ENCODE data around the gene TRPV3.
"Not testable (repeated sequence)": the region's sequence is repeated elsewhere in the genome, so short reads cannot be mapped to it uniquely, and the experiment has no call there.

TRPV3 gene

DNA sequence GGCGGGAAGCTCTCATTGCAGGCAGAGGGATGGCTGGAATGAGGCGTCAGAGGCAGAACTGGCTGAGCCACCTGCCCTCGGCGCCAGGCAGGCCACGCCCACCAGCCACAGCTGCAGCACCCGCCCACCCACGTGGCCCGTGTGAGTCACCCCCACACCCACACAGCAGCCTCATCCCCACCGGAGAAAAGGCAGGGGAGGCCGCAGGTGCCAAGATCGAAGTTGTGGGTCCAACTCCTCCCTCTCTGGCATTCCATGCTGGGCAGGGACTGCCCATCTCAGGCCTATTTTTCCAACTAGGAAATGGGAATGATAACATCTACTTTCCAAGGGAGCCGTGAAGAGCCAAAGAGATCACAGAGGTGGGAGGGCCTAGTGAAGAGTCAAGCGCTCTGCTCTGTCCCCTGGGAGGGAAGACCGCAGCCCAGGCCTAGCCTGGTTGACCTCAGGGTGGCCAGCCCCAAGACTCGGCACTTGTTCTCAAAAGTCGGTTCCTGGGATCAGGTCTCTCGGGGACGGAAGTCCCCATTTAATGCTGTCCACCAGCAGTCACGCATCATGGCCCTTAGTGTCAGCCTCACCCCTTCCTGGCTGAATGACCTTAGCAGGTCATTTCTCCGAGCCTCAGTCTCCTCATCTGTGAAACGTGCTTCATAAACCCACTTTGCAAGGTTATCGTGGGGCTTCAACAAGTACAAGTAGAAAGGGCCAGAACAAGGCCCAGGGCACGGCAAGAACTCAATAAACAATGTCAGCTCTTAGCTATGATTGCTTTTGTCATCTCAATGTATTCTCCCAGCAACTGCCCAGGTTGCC lies at the start of gene TRPV3:
TRPV3 (minus strand) TSS at position 45 of the 816 bp plus-strand sequence. CDS start 2,962 bp downstream, outside the sequence.
- peak; percentile 60 for DNase-seq

DNA sequence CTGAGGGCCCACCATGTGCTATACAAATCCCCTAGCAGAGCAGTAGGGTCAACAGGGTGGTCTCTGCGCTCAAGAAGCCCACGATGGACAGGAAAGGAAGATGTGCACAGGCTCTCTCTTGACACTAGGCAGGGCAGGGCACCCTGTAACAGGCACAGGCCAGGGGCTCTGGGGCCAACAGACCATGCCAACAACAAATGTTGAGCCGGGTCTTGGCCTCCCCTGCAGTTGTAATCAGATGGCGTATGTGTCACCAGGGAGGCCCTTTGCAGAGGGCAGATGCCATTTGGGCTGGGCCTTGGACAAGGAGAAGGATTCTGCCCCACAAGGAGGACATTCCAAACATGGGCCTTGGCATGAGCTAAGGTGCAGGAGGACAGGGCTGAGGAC lies 46.3 kb upstream of the TRPV3 start:
- DNase-seq = no peak

DNA sequence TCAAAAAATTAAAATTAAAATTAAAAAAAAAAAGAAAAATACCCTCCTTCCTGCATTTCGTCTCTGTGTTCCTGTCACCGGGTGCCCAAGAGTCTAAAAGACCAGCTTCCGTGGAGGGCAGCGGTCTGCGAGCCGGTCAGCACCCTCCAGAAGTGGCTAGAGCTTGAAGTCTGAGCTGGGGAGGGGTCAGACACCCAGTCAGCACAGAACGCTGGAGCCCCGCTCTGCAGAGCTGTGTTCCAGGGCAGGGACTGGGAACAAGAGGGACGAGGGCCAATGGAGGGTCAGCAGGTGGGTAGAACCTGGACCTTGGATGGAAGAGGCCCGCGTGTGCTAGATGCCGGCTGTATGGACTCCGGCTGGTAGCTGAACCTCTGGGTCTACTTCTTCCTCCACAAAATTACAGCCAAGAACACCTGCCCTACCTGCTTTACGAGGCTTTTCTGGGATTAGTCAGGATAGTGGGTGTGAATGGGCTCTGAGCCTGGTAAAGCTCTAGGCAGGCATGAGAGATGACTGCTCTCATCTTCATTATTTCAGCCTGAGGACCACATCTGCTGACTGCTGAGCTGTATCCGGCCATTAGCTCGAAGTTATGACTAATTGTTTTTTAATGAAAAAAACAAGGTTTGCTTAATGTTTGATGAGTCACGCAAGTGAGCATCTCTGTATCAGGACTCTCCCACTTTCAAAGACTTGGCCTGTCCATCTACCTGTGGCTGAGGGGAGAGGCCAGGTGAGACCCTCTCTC lies 45.7 kb upstream of the TRPV3 start:
- DNase-seq = no peak

DNA sequence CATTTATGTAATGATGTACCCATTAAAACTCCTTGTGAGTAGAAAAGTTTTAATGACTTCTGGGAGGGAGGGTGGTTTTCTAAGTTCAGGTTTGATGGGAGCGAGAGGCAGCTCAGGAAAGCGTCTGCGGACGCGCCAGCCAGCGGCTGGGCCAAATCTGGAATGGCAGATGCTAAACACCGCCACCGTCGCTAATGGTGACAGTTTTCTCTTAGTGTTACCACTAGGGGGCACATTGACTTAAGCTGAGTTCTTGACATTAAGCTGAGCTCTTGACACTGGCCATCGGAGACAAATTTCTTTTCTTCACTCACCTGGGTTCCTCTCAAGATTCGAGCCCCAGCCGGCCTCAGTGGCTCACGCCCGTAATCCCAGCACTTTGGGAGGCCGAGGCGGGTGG lies 44.9 kb upstream of the TRPV3 start:
- no peak for DNase-seq

DNA sequence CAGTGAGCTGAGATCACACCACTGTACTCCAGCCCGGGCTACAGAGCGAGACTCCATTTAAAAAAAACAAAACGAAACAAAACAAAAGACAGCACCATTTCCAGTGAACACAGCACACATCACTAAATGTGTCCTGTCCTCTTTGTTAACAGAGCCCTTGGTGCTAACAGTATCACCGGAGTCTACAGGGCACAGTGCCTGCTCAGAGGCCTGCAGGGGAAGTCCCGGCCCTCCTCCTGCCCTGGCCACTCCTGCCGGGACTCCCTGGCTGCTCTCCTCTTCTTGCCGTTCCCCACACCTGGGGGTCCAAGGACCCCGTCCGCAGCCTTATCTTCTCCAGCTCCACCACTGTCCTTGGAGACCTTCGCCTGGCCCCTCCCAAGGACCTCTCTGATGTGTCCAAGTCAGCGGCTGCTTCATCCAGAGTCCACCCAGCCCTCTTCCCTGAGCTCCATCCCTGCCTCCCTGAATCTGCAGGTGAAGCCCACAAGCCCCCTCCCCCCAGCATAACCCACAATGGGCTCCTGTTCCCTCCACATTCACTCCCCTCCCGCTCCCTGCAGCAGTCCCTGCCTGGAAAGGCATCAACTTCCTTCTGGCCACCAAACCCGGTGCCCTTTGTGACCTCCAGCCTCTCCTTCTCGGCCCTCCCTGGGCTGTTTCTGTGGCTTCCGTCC lies 43.1 kb upstream of the TRPV3 start:
- no peak for DNase-seq

GRCh38 chr17:3598078-3598477 lies 40.5 kb upstream of the TRPV3 start:
- DNase-seq = no peak

- no peak for DNase-seq
Observed at GRCh38 chr17:3596804-3597464, 39.3 kb upstream of the TRPV3 start.

DNA sequence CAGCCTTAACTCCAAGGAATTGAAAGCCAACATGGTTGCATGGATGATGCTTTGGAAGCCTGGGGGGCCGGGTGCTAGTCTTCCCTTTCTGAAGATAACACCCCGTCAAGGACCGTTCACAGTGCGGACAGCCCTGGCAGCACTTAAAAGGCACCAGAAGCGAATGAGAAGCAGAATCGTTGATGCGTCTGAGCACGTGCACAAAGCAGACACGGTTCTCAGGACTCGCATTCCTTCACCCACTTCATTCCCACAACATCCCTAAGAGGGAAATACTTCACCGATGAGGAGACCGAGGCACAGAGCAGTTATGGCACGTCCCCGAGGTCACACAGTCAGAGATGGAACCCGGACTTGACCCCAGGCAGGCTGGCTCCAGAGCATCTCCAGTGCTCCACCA lies 37.4 kb upstream of the TRPV3 start:
- no peak for DNase-seq

- DNase-seq = no peak
Observed at GRCh38 chr17:3594051-3594800, 36.6 kb upstream of the TRPV3 start.

DNA sequence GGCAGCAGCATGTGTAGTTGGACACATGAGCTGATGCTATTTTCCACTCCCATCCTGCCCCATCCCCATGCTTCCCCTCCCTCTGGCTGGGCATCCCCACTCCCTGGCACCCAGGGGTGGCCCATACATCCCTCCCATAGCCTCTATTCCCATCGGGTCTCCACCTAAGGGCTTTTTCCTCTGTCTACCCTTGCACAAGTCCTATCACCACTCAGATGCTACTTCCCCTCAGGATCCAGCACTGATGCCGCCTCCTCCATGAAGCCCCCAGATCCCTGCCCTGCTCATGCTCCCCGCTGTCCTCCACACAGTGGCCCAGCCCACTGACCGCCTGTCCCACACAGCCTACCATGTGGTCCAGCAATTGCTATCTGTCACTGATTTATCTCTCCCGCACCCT lies 35.8 kb upstream of the TRPV3 start:
- DNase-seq = no peak

DNA sequence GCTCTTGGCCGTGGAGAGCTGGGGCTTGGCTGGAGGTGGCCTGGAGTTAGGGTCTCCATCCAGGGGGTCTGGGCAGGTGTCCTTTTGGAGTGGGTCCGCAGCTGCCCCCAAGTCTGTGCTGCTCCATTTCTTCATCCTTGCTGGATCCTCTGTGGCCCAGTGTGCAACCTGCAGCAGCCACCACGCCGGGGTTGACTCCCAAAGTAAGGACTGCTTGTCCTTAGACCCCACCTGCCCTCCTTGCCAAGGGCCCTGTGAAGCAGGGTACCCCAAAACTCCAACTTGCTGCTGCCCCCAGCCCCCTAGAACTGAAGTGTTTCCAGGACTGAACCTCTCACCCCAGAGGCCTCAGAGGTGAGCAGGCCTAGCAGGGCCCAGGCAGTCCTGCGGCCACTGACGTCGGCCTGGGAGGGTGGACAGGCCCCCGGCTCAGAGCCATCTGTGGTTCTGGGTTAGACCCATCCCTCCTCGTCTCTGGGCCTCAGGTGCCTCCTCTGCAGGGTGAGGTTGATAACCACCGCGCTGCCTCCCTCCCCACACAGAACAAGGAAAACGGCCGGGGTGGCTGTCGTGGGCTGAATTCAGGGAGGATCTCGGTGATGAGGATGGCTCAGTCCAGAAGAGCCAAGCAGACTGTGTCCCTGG lies 34.7 kb upstream of the TRPV3 start:
- DNase-seq = no peak

DNA sequence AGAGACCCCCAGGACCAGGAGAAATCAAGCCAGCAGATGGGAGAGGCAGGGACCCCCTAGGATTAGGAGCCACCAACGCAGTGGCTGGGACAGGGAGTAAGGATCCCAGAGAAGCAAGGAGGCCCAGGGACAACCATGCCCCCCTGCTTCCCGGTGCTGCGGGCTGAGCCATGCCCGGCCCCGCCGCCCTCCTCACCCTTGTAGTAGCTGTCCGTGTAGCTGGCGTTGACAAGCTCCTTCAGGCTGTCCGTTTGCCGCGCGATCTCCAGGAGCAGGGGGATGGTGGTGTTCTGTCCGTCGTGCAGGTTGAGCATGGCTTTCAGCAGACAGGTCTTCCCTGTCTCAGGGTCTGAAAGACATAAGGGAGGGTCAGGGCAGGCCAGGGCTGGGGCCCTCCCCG lies 33.2 kb upstream of the TRPV3 start:
- no peak for DNase-seq

- no peak for DNase-seq
Observed at GRCh38 chr17:3590231-3590630, 32.6 kb upstream of the TRPV3 start.

GRCh38 chr17:3589784-3590183 lies 32.2 kb upstream of the TRPV3 start:
- DNase-seq = no peak

GRCh38 chr17:3585826-3586225 lies 28.2 kb upstream of the TRPV3 start:
- DNase-seq = no peak

- no peak for DNase-seq
Observed at GRCh38 chr17:3583456-3583855, 25.8 kb upstream of the TRPV3 start.

GRCh38 chr17:3582915-3583314 lies 25.3 kb upstream of the TRPV3 start:
- DNase-seq = no peak

DNA sequence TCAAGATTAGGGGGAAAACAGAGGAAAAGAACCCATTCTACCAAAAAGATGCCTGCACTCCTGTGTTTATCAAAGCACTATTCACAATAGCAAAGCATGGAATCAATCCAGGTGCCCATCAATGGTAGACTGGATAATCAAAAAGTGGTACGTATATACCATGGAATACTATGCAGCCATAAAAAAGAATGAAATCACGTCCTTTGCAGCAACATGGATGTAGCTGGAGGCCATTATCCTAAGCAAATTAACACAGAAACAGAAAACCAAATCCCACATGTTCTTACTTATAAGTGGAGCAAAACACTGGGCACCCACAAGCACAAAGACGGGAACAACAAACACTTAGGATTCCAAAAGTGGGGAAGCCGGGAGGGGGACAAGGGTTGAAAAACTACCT lies 21.1 kb upstream of the TRPV3 start:
- DNase-seq = not testable (repeated sequence)

GRCh38 chr17:3576970-3577369 lies 19.4 kb upstream of the TRPV3 start:
- no peak for DNase-seq

DNA sequence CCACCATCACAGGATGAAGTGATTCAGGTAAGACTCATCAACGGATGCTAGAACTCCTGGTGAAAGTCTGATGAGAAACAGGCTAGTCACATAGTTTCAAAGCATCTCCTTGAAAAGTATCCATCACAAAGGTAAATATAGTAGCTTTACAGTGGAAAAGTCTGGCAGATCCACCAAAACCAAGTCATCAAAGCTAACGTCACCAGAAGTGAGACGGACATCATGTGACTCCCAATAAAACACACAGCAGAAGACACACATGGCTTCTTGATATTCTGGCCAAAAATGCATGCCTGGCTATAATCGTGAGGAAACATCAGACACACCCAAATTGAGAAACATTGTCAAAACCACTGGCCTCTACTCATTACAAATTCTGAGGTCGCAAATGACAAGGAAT lies 17.9 kb upstream of the TRPV3 start:
- no peak for DNase-seq

GRCh38 chr17:3574231-3574630 lies 16.6 kb upstream of the TRPV3 start:
- no peak for DNase-seq

Data from NCI-H226 (cell line).